Measurements from ENCODE around the gene RPS14.

The RPS14 gene

DNA sequence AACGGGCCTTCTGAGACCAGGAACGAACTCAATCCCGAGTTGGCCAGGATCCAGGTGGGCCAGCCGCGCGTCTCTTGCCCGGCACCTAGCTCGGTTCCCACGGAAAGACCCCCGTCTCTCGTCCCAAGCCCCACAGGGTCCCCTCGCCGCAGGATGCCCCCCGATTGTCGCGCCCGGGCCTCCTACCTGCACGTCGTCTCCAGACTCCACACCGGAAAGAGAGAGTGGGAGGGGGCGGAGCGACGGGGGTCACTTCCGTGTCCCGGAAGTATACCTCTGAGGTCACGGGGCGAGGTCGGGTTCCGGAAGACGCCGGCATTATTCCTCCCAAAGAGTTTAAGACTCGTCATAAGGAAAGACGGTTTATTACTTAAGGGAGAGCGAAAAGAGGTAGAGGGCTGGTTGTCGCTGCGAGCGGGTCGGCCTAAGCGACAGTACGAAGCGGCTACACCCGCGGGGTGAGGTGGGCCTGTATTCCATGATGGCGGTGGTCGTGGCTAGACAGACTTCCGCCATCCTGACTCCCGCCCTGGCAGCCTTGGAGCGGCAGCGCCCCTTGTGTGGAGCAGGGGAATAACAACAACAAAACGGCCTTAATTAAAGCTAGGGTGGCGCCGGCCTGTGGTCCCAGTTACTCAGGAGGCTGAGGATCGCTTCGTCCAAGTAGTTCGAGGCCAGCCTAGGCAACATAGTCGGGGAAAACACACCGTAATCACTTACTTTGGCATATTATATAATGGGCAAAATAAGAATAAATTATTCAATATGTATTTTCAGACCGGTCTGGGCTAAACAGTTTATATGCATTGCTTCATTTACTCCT lies at the start of gene RPS14:
RPS14 (minus strand) TSS at position 223 of the 823 bp plus-strand sequence. CDS start 2,006 bp downstream, outside the sequence.
- DNase-seq: peak; percentile 94

- DNase-seq: no peak
Observed at GRCh38 chr5:150498971-150499370, 49.4 kb upstream of the RPS14 start.

- DNase-seq: no peak
Observed at GRCh38 chr5:150498501-150498900, 49.0 kb upstream of the RPS14 start.

DNA sequence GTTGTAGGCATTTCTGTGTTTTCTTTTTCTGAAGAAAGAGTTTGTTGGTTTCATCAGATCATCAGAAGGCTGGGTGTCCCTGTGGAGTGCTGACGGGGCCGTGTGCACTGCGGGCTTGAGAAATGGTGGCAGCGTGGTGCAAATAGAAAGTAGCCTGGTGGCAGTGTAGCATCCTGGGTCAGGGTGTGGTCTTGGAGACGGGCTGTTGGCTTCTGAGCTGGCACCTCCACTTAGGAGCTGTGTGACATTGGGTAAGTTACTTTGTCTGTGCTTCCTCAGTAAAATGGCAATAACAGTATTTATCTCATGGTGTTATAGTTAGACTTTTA lies 48.4 kb upstream of the RPS14 start:
- no peak for DNase-seq

- DNase-seq: no peak
Observed at GRCh38 chr5:150497274-150497988, 47.9 kb upstream of the RPS14 start.

GRCh38 chr5:150496534-150496933 lies 47.0 kb upstream of the RPS14 start:
- DNase-seq: no peak

GRCh38 chr5:150496098-150496497 lies 46.6 kb upstream of the RPS14 start:
- DNase-seq: no peak

GRCh38 chr5:150492621-150493020 lies 43.1 kb upstream of the RPS14 start:
- DNase-seq: no peak

DNA sequence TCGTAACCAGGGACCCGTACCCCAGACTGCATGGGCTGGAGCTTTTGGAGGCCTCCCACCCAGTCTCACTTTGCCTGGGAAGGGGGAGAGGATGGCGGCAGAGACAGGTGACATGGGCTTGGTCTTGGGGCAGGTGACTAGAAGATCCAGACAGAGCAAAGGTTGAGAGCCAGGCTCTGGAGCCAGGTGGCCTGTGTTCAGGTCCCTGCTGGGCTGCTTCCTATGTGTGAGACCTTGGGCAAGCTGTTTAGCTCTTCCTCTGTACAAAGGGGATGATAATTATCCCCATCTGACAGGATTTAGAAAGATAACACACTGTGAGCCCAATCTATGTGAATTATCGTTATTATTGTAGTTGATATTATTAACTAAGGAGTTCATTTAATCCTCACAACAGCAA lies 42.3 kb upstream of the RPS14 start:
- DNase-seq: no peak

- peak; percentile 56 for DNase-seq
Observed at GRCh38 chr5:150490754-150491153, 41.2 kb upstream of the RPS14 start.

- DNase-seq: peak; percentile 31
Observed at GRCh38 chr5:150490296-150490669, 40.7 kb upstream of the RPS14 start.

DNA sequence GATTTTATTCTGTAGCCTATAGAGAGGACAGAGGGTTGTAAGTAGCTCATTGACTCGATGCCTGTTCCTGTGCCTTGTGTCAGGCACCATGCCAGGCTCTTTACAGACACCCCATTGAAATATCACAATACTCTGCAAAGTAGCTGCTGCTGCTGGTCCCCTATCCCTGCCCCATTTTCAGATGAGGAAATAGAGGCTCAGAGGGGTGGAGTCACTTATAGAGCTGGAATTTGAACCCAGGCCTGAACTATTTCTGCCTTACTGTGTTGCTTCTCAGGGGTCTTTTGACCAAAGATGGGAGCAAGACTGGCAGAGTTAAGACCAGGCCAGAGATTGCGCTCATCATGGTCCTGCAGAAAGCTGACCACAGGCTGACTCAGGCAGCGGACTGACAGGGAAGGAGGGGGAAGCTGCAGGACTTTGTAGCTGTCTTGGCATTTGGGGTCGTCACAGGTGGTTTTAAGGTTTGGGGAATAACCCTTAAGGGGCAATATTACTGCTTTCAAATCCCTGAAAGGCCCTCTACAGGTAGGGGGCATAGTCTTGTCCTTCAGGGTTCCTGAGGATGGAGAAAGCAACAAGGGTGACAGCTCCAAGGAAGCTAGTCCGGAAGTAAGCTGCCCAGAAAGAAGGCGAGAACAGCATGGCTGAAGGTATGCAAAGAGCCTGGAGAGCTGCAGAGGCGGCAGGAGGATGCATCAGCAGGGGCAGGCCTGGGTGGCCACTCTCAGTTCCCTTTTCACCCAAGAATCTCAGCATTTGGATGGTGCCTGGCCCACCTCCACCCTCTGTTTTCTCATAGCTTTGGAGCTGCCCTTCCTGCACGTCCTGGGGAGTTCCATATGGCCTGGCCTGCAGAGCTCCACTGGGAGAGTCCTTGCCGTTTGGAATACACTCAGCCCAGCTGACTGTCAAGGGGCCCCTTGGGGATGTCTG lies 40.1 kb upstream of the RPS14 start:
- peak; percentile 90 for DNase-seq

- peak; percentile 96 for DNase-seq
Observed at GRCh38 chr5:150488519-150489359, 39.2 kb upstream of the RPS14 start.

- DNase-seq: peak; percentile 83
Observed at GRCh38 chr5:150487199-150488061, 37.9 kb upstream of the RPS14 start.

DNA sequence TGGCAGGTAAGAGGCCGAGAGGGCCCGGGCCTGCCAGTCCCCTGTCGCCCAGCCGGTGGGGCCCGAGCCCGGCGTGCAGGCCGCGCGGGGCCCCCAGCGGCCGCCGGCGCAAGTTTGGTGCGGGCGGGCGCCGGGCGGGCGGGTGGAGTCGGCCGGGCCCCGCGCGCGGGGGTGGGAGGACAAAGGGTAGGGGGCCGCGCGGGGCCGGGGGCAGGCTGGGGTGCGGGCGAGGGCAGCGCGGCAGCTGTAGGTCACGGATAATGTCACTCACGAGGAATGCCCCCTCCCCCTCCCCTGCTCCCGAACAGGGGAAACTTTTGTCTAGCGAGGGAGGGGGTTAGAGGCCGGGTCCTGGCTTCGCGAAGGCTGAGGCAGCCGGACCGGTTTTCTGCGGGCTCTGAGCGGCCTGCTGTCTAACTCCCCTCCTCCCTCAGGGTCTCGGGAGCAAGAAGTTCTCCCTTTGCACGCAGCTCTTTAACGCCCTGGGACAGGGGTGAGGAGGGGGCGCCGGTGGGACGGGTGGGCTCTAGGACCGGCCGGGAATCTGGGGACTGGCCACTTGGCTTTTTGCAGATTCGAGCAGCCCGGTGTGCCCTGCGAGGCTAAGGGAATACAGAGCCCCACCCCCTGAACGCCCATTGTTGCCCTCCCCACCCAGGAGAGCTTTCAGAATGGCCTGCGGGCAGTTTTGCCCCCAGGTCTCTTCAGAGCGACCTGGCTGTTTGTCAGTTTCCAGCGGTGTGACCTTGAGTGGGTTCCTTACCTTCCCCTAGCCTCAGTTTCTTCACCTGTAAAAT lies 37.1 kb upstream of the RPS14 start:
- peak; percentile 34 for DNase-seq

GRCh38 chr5:150485693-150486401 lies 36.3 kb upstream of the RPS14 start:
- DNase-seq: peak; percentile 40

GRCh38 chr5:150484964-150485692 lies 35.6 kb upstream of the RPS14 start:
- DNase-seq: no peak

- no peak for DNase-seq
Observed at GRCh38 chr5:150481972-150482406, 32.5 kb upstream of the RPS14 start.

GRCh38 chr5:150481708-150481965 lies 32.1 kb upstream of the RPS14 start:
- no peak for DNase-seq

Data from inflammatory macrophage treated with lipopolysaccharide for 4 hours (primary cell).